Neural progenitor cell (in vitro differentiated cells): ENCODE data around the gene PGAM2. TPM values are rescaled to one million over a fixed set of nuclear protein-coding genes. Genes with fewer than 3 reads are reported as not detected.

Experiments
- DNase-seq: peaks from one replicate; pipeline ENCODE4 v3.0.0-alpha.2; 2016; ENCODE audit warnings: low spot score
- H2AFZ ChIP-seq: fragments of 200-600 bp; sonication (generic); replicated peaks from 2 replicates; pipeline ENCODE4 v1.6.1; 2016; ENCODE audit warnings: antibody characterized with exemption
- H3F3A ChIP-seq: fragments of 200-600 bp; sonication (generic); 2 replicates; pipeline ENCODE4 v1.6.1; 2016; ENCODE audit warnings: antibody characterized with exemption, low read depth
- H3K27ac ChIP-seq: fragments of 200-600 bp; sonication (generic); 2 replicates; pipeline ENCODE4 v1.5.1; 2016; ENCODE audit warnings: mild to moderate bottlenecking
- H3K27me3 ChIP-seq: fragments of 200-600 bp; sonication (generic); 2 replicates; pipeline ENCODE4 v1.6.1; 2016; ENCODE audit warnings: mild to moderate bottlenecking, moderate library complexity
- H3K36me3 ChIP-seq: fragments of 200-600 bp; sonication (generic); 2 replicates; pipeline ENCODE4 v1.5.1; 2016
- H3K4me1 ChIP-seq: fragments of 200-600 bp; sonication (generic); 2 replicates; pipeline ENCODE4 v1.6.1; 2016; ENCODE audit warnings: mixed run types
- H3K4me2 ChIP-seq: fragments of 200-600 bp; sonication (generic); 2 replicates; pipeline ENCODE4 v1.6.1; 2016
- H3K4me3 ChIP-seq: fragments of 200-600 bp; sonication (generic); 2 replicates; pipeline ENCODE4 v1.5.1; 2016
- H3K79me2 ChIP-seq: fragments of 200-600 bp; sonication (generic); 2 replicates; pipeline ENCODE4 v1.6.1; 2016; ENCODE audit warnings: low read depth
- H3K9ac ChIP-seq: fragments of 200-600 bp; sonication (generic); 2 replicates; pipeline ENCODE4 v1.6.1; 2016
- H3K9me3 ChIP-seq: fragments of 200-600 bp; sonication (generic); 2 replicates; pipeline ENCODE4 v1.5.1; 2016; ENCODE audit warnings: low read depth
- H4K20me1 ChIP-seq: fragments of 200-600 bp; sonication (generic); 2 replicates; pipeline ENCODE4 v1.6.1; 2016; ENCODE audit warnings: low read depth
- H3K27ac Mint-ChIP-seq: 3 replicates; pipeline ENCODE4 v1.8.0; 2021; ENCODE audit warnings: mixed read lengths
- H3K27me3 Mint-ChIP-seq: 2 replicates; pipeline ENCODE4 v1.8.0; 2022; ENCODE audit warnings: low read depth, mild to moderate bottlenecking, inconsistent platforms, moderate library complexity, mixed read lengths; ENCODE audit not compliant: insufficient read depth
- H3K36me3 Mint-ChIP-seq: 3 replicates; pipeline ENCODE4 v1.8.0; 2021; ENCODE audit warnings: mixed read lengths
- H3K4me1 Mint-ChIP-seq: 3 replicates; pipeline ENCODE4 v1.8.0; 2021; ENCODE audit warnings: mixed read lengths
- H3K4me3 Mint-ChIP-seq: 3 replicates; pipeline ENCODE4 v1.8.0; 2021; ENCODE audit warnings: mild to moderate bottlenecking, moderate library complexity, mixed read lengths
- H3K9me3 Mint-ChIP-seq: 3 replicates; pipeline ENCODE4 v1.8.0; 2020; ENCODE audit warnings: mixed read lengths
- CTCF ChIP-seq: fragments of 200-600 bp; sonication (generic); IDR thresholded peaks from 2 replicates; pipeline ENCODE4 v1.5.1; 2017; ENCODE audit warnings: antibody characterized with exemption, mild to moderate bottlenecking
- EZH2 ChIP-seq: fragments of 200-600 bp; sonication (generic); IDR thresholded peaks from 2 replicates; pipeline ENCODE4 v1.6.1; 2017; ENCODE audit warnings: antibody characterized with exemption, mild to moderate bottlenecking, moderate library complexity
- EZH2phosphoT487 ChIP-seq: fragments of 200-600 bp; sonication (generic); IDR thresholded peaks from 2 replicates; pipeline ENCODE4 v1.6.1; 2017; ENCODE audit warnings: antibody characterized with exemption
- total RNA-seq: library from RNA; depleted of rRNA; stranded (reverse); fragments of >200 nt; gene quantifications from 2 replicates; pipeline ENCODE4 v1.2.3, GENCODE V29; 2015; ENCODE audit warnings: low replicate concordance

The PGAM2 gene
- total RNA-seq, 1 donor from 2014 or later, result 11.2 TPM

- Histone ChIP-seq H3K4me2 (peak overlapping the region; percentile 93), H3K4me1 (no peaks in the 10 kb centered on the region), H3K9ac (no peak overlapping the region), H3F3A (peaks cover 7% of the 10 kb centered on the region), H3K27ac (no peak overlapping the region), H3K27me3 (peaks cover 18% of the 10 kb centered on the region), H4K20me1 (no peaks in the 10 kb centered on the region), H3K4me3 (peak overlapping the region; percentile 78), H3K36me3 (no peaks in the 10 kb centered on the region), H3K9me3 (no peaks in the 10 kb centered on the region), H3K79me2 (peaks cover 7% of the 10 kb centered on the region), H2AFZ (no peak overlapping the region)
- Mint-ChIP-seq H3K36me3 (peaks cover 7% of the 10 kb centered on the region), H3K27ac (no peak overlapping the region), H3K4me1 (peaks cover 7% of the 10 kb centered on the region), H3K27me3 (peaks cover 2% of the 10 kb centered on the region), H3K4me3 (peak overlapping the region; percentile 92), H3K9me3 (no peaks in the 10 kb centered on the region)
- TF ChIP-seq CTCF (no peak), EZH2phosphoT487 (no peak)
- DNase-seq, result no peak
Observed at GRCh38 chr7:44081266-44081748, 15.9 kb upstream of the PGAM2 start.

DNA sequence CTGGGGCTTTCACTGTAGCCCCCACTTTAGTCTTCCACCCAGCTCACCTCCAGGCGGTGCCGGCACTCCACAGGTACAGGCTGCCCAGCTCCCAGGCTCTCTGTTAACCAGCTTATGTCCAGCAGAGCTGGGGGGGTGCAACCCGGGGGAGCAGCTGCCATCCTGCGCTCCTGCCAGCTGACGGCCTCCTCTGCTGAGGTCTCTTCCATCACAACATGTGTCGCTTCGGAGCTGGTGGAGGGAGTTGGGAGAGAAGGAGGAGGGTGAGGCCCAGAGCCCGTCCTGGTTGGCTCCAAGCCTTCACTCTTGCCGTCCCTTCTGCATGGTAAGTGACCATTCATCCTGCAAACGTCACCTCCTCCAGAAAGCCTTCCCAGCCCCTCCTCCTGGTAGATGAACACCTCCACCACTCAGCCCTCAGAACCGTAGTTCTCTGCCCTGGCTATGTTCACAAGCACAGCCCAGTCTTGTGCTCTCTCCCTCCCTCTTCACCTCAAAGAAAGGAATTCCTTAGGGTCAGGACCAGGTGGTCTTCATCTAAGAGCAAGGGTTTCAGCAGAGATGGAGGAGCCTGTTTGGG, 15.4 kb upstream of the PGAM2 start:
- H3K27me3 Mint-ChIP-seq, result peaks cover 2% of the 10 kb centered on the region
- peaks cover 7% of the 10 kb centered on the region for H3F3A ChIP-seq
- H3K4me3 Mint-ChIP-seq, result peak overlapping the region; percentile 92
- H3K4me2 ChIP-seq, result peak overlapping the region; percentile 93
- no peak overlapping the region for H2AFZ ChIP-seq
- no peaks in the 10 kb centered on the region for H3K9me3 Mint-ChIP-seq
- peaks cover 18% of the 10 kb centered on the region for H3K27me3 ChIP-seq
- no peak for TF ChIP-seq EZH2
- no peak for TF ChIP-seq CTCF
- no peak for TF ChIP-seq EZH2phosphoT487
- no peak overlapping the region for H3K4me3 ChIP-seq
- H3K4me1 Mint-ChIP-seq, result peaks cover 7% of the 10 kb centered on the region
- peaks cover 7% of the 10 kb centered on the region for H3K79me2 ChIP-seq
- DNase-seq, result no peak
- H3K4me1 ChIP-seq, result no peaks in the 10 kb centered on the region
- peaks cover 7% of the 10 kb centered on the region for H3K36me3 Mint-ChIP-seq
- no peak overlapping the region for H3K9ac ChIP-seq
- H4K20me1 ChIP-seq, result no peaks in the 10 kb centered on the region
- no peaks in the 10 kb centered on the region for H3K9me3 ChIP-seq
- H3K27ac Mint-ChIP-seq, result no peak overlapping the region
- H3K36me3 ChIP-seq, result no peaks in the 10 kb centered on the region
- no peak overlapping the region for H3K27ac ChIP-seq

- no peaks in the 10 kb centered on the region for H3K4me1 ChIP-seq
- H3K27me3 Mint-ChIP-seq, result peaks cover 2% of the 10 kb centered on the region
- H3K27ac Mint-ChIP-seq, result no peak overlapping the region
- peaks cover 7% of the 10 kb centered on the region for H3K36me3 Mint-ChIP-seq
- no peak overlapping the region for H3K4me3 ChIP-seq
- no peak for DNase-seq
- TF ChIP-seq EZH2phosphoT487 (no peak), CTCF (no peak), EZH2 (no peak)
- peaks cover 7% of the 10 kb centered on the region for H3K79me2 ChIP-seq
- H3K36me3 ChIP-seq, result no peaks in the 10 kb centered on the region
- H3K4me2 ChIP-seq, result no peak overlapping the region
- H3K4me3 Mint-ChIP-seq, result no peak overlapping the region
- no peak overlapping the region for H3K9ac ChIP-seq
- no peaks in the 10 kb centered on the region for H3K9me3 Mint-ChIP-seq
- H3K27ac ChIP-seq, result no peak overlapping the region
- no peak overlapping the region for H2AFZ ChIP-seq
- peaks cover 18% of the 10 kb centered on the region for H3K27me3 ChIP-seq
- peaks cover 7% of the 10 kb centered on the region for H3K4me1 Mint-ChIP-seq
- H3K9me3 ChIP-seq, result no peaks in the 10 kb centered on the region
- no peaks in the 10 kb centered on the region for H4K20me1 ChIP-seq
- H3F3A ChIP-seq, result peaks cover 7% of the 10 kb centered on the region
Observed at GRCh38 chr7:44080118-44080517, 14.8 kb upstream of the PGAM2 start.
